ENCODE results near the gene GSDMA. TPM values are rescaled to one million over a fixed set of nuclear protein-coding genes. Genes with fewer than 3 reads are reported as not detected.
"Not testable (repeated sequence)": the region's sequence is repeated elsewhere in the genome, so short reads cannot be mapped to it uniquely, and the experiment has no call there.

GSDMA gene
- total RNA-seq, 1 donor from 2014 or later = 2.2 TPM

GRCh38 chr17:39994448-39994847, 31.6 kb downstream of the GSDMA start:
- no peak for DNase-seq (ENCODE audit: low spot score)

GRCh38 chr17:39995438-39995837, 32.6 kb downstream of the GSDMA start:
- no peak for DNase-seq (ENCODE audit: low spot score)

- DNase-seq (ENCODE audit: low spot score) = no peak
Observed at GRCh38 chr17:39996162-39996561, 33.4 kb downstream of the GSDMA start.

GRCh38 chr17:39996800-39997199, 34.0 kb downstream of the GSDMA start:
- no peak for DNase-seq (ENCODE audit: low spot score)

GRCh38 chr17:39997543-39997942, 34.7 kb downstream of the GSDMA start:
- no peak for DNase-seq (ENCODE audit: low spot score)

GRCh38 chr17:39999067-39999466, 36.3 kb downstream of the GSDMA start:
- no peak for DNase-seq (ENCODE audit: low spot score)

GRCh38 chr17:40000161-40000560, 37.4 kb downstream of the GSDMA start:
- no peak for DNase-seq (ENCODE audit: low spot score)

- DNase-seq (ENCODE audit: low spot score) = not testable (repeated sequence)
Observed at GRCh38 chr17:40001335-40001734, 38.5 kb downstream of the GSDMA start.

- no peak for DNase-seq (ENCODE audit: low spot score)
Observed at GRCh38 chr17:40004072-40004471, 41.3 kb downstream of the GSDMA start.

GRCh38 chr17:40004712-40005111, 41.9 kb downstream of the GSDMA start:
- no peak for DNase-seq (ENCODE audit: low spot score)

- DNase-seq (ENCODE audit: low spot score) = no peak
Observed at GRCh38 chr17:40005520-40005919, 42.7 kb downstream of the GSDMA start.

GRCh38 chr17:40010946-40011500, 48.2 kb downstream of the GSDMA start:
- DNase-seq (ENCODE audit: low spot score) = not testable (repeated sequence)

GRCh38 chr17:40012017-40012647, 49.3 kb downstream of the GSDMA start:
- not testable (repeated sequence) for DNase-seq (ENCODE audit: low spot score)

GRCh38 chr17:40014375-40014980, 51.7 kb downstream of the GSDMA start:
- no peak for DNase-seq (ENCODE audit: low spot score)

GRCh38 chr17:40015005-40015997, 52.5 kb downstream of the GSDMA start, which contains the start of gene CSF3:
TSS of gene CSF3 (plus strand) at chr17:40015440. CDS start at chr17:40015475, 35 bp downstream.
- DNase-seq (ENCODE audit: low spot score) = no peak

GRCh38 chr17:40015998-40016985, 53.5 kb downstream of the GSDMA start:
- no peak for DNase-seq (ENCODE audit: low spot score)

- no peak for DNase-seq (ENCODE audit: low spot score)
Observed at GRCh38 chr17:40017422-40018080, 54.7 kb downstream of the GSDMA start.

GRCh38 chr17:40018211-40019121, 55.7 kb downstream of the GSDMA start:
- no peak for DNase-seq (ENCODE audit: low spot score)

Data from mesenteric fat pad (tissue), 1 donor.